Ishikawa (cell line): ENCODE measurements around the gene PRPF8.

ENCODE experiments used
- CEBPB ChIP-seq: IDR thresholded peaks from 2 replicates; pipeline ENCODE4 v1.6.1; 2012
- CREB1 ChIP-seq: IDR thresholded peaks from 2 replicates; pipeline ENCODE4 v1.6.1; 2012; ENCODE audit warnings: low read depth
- EGR1 ChIP-seq: IDR thresholded peaks from 2 replicates; pipeline ENCODE4 v1.6.1; 2012
- EP300 ChIP-seq: IDR thresholded peaks from 2 replicates; pipeline ENCODE4 v1.6.1; 2012; ENCODE audit warnings: borderline replicate concordance
- FOXM1 ChIP-seq: IDR thresholded peaks from 2 replicates; pipeline ENCODE4 v1.6.1; 2012; ENCODE audit warnings: low read depth, borderline replicate concordance
- NFIC ChIP-seq: IDR thresholded peaks from 2 replicates; pipeline ENCODE4 v1.6.1; 2012
- RAD21 ChIP-seq: IDR thresholded peaks from 2 replicates; pipeline ENCODE4 v1.6.1; 2012; ENCODE audit warnings: low read depth
- REST ChIP-seq: IDR thresholded peaks from 2 replicates; pipeline ENCODE4 v1.6.1; 2012; ENCODE audit warnings: low read depth, mild to moderate bottlenecking
- TAF1 ChIP-seq: IDR thresholded peaks from 2 replicates; pipeline ENCODE4 v1.6.1; 2012; ENCODE audit warnings: low read depth, mild to moderate bottlenecking
- TCF12 ChIP-seq: IDR thresholded peaks from 2 replicates; pipeline ENCODE4 v1.6.1; 2012; ENCODE audit warnings: low read depth
- TEAD4 ChIP-seq: IDR thresholded peaks from 2 replicates; pipeline ENCODE4 v1.6.1; 2012
- USF1 ChIP-seq: IDR thresholded peaks from 2 replicates; pipeline ENCODE4 v1.6.1; 2012
- YY1 ChIP-seq: IDR thresholded peaks from 2 replicates; pipeline ENCODE4 v1.6.1; 2012; ENCODE audit warnings: low read depth
- ZBTB7A ChIP-seq: IDR thresholded peaks from 2 replicates; pipeline ENCODE4 v1.6.1; 2012; ENCODE audit warnings: low read depth
- TF ChIP-seq, protein P1 (sequence below): IDR thresholded peaks from 2 replicates; pipeline ENCODE4 v1.6.1; 2012

Gene PRPF8

GRCh38 chr17:1727258-1727789 is 42.7 kb upstream of the PRPF8 start:
- TF ChIP-seq USF1 (no peak), EP300 (no peak), NFIC (no peak), CREB1 (no peak), TEAD4 (no peak), YY1 (no peak), ZBTB7A (no peak), REST (no peak), RAD21 (no peak), CEBPB (no peak), EGR1 (no peak), FOXM1 (no peak), TAF1 (no peak), TCF12 (no peak)
- TF ChIP-seq, protein P1, sequence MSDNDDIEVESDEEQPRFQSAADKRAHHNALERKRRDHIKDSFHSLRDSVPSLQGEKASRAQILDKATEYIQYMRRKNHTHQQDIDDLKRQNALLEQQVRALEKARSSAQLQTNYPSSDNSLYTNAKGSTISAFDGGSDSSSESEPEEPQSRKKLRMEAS, result no peak

- TF ChIP-seq TAF1, result no peak
- no peak for TF ChIP-seq TEAD4
- TF ChIP-seq, protein P1, result no peak
- TF ChIP-seq USF1, result no peak
- no peak for TF ChIP-seq CREB1
- TF ChIP-seq TCF12, result no peak
- TF ChIP-seq ZBTB7A, result no peak
- TF ChIP-seq EP300, result no peak
- no peak for TF ChIP-seq CEBPB
- TF ChIP-seq YY1, result no peak
- no peak for TF ChIP-seq EGR1
- no peak for TF ChIP-seq NFIC
- no peak for TF ChIP-seq RAD21
- no peak for TF ChIP-seq REST
- TF ChIP-seq FOXM1, result no peak
These were observed 42.1 kb upstream of the PRPF8 start for GRCh38 chr17:1726626-1727257.

GRCh38 chr17:1725642-1726511 is 41.2 kb upstream of the PRPF8 start:
- TF ChIP-seq TCF12 (no peak), EP300 (no peak), ZBTB7A (no peak; the same call in 1 of the 2 replicates), EGR1 (no peak), TAF1 (no peak), RAD21 (no peak), REST (no peak), NFIC (no peak), FOXM1 (no peak), YY1 (no peak), USF1 (no peak), CEBPB (no peak), TEAD4 (no peak), CREB1 (no peak)
- TF ChIP-seq, protein P1, result no peak
